NCI-H2196 (cell line): Measurements from ENCODE around the gene PPP1CA.

Source experiments
- DNase-seq: peaks from one replicate; lab custom pipeline; 2025; ENCODE audit not compliant: unreplicated experiment; lab: John Stamatoyannopoulos, UW

PPP1CA gene

DNA sequence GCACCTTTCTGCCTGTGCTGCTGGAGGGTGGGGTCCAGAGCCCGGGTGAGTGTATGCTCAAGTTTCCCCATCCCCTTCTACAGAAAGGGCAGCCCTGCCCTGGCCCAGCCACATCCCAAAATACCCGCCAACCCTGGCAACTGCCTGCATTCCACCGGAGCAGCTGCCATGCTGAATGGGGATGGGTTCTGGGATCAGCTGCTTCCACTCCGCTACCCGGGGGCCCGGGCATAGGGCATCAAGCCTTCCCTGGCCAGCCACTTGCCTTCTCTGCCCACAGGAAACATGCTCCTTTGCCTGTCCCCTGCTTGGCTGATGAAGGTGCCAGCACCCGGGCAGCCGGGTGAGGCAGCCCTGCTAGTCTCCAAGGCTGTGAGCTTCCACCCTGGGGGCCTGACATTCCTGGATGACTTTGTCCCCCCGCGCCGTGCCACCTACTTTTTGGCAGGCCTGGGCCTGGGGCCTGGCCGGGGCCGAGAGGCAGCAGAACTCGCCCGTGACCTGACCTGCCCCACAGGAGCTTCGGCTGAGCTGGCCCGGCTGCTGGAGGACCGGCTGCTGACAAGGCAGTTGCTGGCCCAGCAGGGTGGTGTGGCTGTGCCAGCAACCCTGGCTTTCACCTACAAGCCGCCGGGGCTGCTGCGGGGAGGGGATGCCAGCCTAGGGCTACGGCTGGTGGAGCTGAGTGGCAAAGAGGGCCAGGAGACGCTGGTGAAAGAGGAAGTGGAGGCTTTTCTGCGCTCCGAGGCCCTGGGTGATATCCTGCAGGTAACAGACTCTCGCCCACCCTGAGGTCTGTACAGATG lies 17.0 kb upstream of the PPP1CA start:
- no peak for DNase-seq

GRCh38 chr11:67417425-67417824 lies 15.8 kb upstream of the PPP1CA start:
- no peak for DNase-seq

GRCh38 chr11:67416416-67417335 lies 15.0 kb upstream of the PPP1CA start:
- peak; percentile 75 for DNase-seq

- DNase-seq: no peak
These were observed 14.0 kb upstream of the PPP1CA start, which contains the start of gene CARNS1 for GRCh38 chr11:67415501-67416304. Gene CARNS1 (plus strand): TSS chr11:67415678. CDS start chr11:67416200, 522 bp downstream.

DNA sequence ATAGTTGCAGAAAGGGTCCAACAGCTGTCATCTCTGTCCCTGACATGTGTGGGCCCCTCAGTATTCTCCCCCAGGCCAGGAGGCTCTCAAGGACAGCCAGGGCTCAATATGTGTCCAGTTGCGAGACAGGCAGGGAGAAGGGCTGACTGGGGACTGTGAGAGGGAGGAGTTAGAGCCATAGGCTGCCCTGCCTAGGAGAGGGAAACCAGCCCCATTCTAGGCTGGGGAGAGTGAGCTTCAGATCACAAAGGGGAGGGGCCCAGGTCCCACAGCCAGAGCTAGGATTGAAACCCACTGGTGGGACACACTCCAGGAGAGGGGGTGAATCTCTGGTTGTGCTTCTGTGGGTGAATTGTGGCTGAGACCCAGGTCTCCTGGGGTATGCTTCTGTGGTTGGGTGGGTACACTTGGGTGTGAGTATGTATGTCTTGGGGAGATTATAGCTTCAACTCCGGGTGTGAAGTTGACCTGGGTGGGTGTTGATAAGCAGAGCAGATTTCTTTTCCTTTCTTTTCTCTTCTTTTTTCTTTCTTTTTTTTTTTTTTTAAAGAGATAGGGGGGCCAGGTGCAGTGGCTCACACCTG lies 11.7 kb upstream of the PPP1CA start:
- no peak for DNase-seq

DNA sequence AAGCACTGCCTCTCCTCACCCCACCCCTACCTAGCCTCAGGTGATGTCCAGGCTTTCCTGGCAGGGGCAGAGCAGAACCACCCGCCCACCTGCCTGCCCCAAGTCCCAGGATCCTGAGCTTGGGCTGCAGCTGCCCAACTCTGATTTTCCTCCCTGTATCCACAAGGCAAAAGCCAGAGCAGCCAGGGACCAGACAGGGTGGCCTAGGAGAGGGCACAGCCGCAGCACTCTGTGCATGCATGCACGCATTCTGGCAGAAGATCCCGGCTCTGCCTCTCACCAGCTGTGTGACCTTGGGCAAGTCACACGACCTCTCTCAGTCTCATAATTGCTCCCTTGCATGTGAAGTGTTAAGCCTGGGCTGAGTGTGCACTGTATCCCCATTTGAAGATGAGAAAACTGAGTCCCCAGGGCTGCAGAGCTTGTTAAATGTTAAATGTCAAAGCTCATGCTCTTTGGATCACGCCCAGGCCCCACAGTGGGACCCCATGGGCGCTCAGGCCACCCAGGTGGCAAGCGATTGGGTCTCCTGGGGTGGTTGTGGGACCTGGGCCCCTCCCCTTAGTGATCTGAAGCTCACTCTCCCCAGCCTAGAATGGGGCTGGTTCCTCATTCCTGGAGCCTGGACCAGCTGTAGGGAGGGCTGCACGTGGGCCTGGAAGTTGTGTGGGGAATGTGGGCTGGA lies 11.0 kb upstream of the PPP1CA start:
- no peak for DNase-seq

DNA sequence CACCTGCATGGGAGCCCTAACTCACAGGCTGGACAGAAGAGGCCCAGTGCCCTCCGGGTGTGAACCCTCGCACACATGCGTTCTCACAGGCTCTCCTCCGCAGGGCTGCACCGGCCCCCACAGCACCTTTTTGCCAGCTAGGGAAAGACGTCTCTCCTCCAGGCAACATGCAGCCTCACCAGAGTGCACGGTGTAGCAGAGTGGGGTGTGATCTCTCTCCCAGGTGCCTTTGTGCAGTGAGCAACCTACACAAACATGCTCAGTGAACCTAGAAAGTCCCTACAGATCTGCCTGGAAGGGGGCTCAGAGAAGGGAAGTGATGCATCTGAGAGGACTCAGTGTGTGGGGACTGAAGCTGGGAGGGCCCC lies 10.1 kb upstream of the PPP1CA start:
- DNase-seq: no peak

DNA sequence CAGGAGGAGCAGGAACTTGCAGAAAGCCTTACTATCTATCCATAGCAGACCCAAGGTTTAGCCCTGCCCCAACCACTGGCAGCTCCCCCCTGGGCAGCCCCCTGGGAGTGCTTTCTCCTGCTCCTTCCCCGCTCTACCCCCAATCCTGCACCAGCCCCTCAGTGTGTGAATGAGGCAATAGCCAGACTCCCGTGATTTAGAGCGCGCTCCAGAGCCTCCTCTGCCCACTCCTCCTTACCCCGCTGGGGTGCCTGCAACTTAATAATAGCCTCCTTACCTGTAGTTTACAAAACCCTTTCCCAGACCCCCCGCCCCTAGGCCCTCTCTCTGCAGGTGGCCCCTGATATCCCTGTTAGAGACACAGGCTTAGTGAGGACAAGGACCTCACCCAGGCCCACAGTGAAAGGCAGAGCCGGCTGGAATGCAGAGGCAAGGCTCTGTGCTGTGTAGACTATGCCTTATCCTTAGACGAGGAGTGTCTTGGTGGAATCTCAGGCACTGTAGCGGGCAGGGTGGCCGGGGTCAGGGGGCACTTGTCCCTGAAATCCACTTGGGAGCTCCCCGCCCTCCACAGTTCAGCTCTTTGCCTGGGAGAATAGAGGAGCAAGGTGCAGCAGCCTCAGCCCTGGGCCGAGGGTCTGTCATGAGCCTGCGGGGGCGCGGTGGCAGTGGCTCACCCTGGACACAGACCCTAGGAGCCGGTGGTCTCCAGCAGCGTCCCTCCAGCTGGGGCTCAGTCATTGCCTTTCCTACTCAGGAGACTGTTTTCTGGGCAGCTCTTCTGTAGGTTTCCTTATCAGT lies 9.5 kb upstream of the PPP1CA start:
- no peak for DNase-seq

GRCh38 chr11:67410369-67410831 lies 8.7 kb upstream of the PPP1CA start:
- no peak for DNase-seq

DNA sequence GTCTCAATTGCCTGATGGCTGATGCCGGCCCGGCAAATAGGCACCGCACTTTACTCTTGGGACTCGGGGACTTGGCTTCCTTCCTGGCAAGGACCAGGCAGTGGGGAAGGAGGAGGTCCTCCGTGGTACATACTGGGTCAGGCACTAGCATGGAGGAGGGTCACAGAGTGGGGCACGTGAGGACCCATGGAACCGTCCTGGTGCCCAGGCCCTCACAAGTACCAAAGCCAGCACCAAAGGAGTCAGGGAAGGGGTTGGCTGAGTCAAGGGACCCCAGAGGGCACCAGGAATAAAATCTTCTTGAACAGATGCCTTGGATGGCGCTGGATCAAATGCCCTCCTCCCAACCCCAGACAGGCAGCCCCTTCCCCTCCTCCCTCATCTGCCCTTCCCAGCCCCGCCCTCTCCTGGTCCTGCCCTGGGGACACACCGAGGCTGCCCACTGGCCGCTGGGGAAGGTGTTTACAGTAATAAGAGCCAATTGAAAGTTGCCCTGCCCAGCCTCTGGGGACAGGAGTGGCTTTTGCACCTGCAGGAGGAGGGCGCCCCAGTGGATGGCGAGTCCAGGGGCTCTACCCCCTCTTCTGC lies 8.2 kb upstream of the PPP1CA start:
- DNase-seq: peak; percentile 31

DNA sequence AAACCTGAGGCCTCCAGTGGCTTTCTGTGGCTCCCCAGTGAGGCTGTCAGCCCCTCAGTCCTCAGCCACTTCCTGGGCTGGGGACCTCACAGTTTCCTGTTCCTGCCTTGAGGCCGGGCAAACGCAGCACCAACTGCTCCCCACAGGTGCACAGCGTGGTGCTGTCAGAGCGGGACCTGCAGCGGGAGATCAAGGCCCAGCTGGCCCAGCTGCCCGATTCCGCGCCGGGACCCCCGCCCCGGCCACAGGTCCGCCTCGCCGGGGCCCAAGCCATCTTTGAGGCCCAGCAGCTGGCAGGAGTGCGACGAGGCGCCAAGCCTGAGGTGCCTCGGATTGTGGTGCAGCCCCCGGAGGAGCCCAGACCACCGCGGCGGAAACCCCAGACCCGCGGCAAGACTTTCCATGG lies 7.6 kb upstream of the PPP1CA start:
- DNase-seq: no peak

- DNase-seq: no peak
These were observed 7.0 kb upstream of the PPP1CA start for GRCh38 chr11:67408437-67409200.

DNA sequence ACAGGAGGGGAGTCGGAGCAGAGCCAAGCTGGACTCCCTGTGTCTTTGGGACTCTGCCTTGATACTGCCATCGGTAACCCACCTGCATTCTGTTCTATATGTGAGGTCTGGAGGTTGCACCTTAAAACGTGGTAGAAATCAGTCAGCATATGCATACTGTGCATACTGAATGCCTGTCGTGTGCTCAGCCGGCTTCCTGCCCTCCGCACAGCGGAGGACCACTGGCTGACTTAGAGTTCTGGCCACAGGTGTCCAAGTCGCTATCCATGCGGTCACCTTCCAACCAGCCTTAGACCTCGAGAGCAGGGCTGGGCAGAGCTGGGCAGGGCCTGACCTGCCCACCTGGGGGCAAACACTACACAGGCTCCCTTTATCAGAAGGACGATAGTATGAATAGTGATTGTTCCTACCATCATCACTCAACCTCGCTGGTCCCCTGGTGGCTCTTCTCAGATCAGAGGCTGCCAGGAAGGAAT lies 6.1 kb upstream of the PPP1CA start:
- DNase-seq: no peak

- DNase-seq: no peak
These were observed 5.5 kb upstream of the PPP1CA start for GRCh38 chr11:67406969-67407687.

- DNase-seq: no peak
These were observed 4.8 kb upstream of the PPP1CA start for GRCh38 chr11:67406420-67406968.

DNA sequence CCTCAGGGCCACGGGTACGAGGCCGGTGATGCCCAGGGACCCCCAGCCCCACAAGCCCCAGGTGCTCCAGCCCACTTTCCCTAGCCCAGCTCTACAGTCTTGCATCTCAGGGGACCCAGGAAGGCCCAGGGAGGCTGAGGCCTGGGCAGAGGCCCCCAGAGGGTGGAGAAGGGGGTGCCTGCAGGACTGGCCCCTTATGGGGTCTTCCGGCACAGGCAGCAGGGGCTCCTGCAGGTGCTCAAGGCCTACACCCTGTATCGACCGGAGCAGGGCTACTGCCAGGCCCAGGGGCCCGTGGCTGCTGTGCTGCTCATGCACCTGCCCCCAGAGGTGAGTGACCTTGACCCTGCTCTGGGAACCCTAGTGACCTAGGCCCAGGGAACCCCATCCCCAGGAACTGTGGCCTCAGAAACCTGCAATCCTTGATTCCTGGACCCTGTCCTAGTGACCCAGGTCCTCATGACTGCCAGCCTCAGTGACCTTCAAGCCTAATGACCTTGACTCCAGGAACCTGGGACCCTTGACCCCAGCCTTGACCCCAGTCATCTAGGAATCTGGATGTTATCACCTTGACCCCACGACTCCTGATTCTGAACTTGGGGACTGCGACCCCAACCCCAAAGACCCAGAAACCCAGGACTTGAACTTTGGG lies 4.2 kb upstream of the PPP1CA start:
- no peak for DNase-seq

- no peak for DNase-seq
These were observed 3.5 kb upstream of the PPP1CA start for GRCh38 chr11:67405196-67405567.
